SU-DHL-6 (cell line): ENCODE data around the gene ZNF335.

Source experiments
- H2AFZ ChIP-seq: fragments of 200-600 bp; sonication (generic); 2 replicates; pipeline ENCODE4 v1.6.1; 2014; ENCODE audit warnings: low read depth, mild to moderate bottlenecking, moderate library complexity, mixed read lengths, antibody characterized with exemption, low read length; ENCODE audit not compliant: severe bottlenecking
- H3F3A ChIP-seq: fragments of 200-600 bp; shearing (Covaris generic); 2 replicates; pipeline ENCODE4 v1.6.0; 2016; ENCODE audit warnings: antibody characterized with exemption, mild to moderate bottlenecking; ENCODE audit not compliant: insufficient read depth
- H3K27ac ChIP-seq: fragments of 200-600 bp; sonication (generic); 2 replicates; pipeline ENCODE4 v1.5.1; 2016; ENCODE audit warnings: low read depth, mild to moderate bottlenecking, low read length, moderate library complexity, mixed read lengths
- H3K27me3 ChIP-seq: fragments of 200-600 bp; sonication (generic), shearing (Covaris generic); 2 replicates; pipeline ENCODE4 v1.6.0; 2014; ENCODE audit warnings: mild to moderate bottlenecking, low read length
- H3K36me3 ChIP-seq: fragments of 200-600 bp; sonication (generic); 2 replicates; pipeline ENCODE4 v1.6.1; 2014; ENCODE audit warnings: mild to moderate bottlenecking, low read length, mixed read lengths
- H3K4me2 ChIP-seq: fragments of 300-600, 200-600 bp; shearing (Covaris generic), sonication (generic); 2 replicates; pipeline ENCODE4 v1.6.0; 2014; ENCODE audit warnings: low read length, low read depth, mild to moderate bottlenecking; ENCODE audit not compliant: poor library complexity, severe bottlenecking
- H3K4me3 ChIP-seq: fragments of 200-600 bp; sonication (generic); 2 replicates; pipeline ENCODE4 v1.5.1; 2014; ENCODE audit warnings: antibody characterized with exemption, low read length, mild to moderate bottlenecking, mixed read lengths; ENCODE audit not compliant: insufficient read depth, poor library complexity, severe bottlenecking
- H3K79me2 ChIP-seq: fragments of 200-600 bp; sonication (generic); 2 replicates; pipeline ENCODE4 v1.6.1; 2014; ENCODE audit warnings: mild to moderate bottlenecking, low read length, moderate library complexity; ENCODE audit not compliant: insufficient read depth
- H3K9ac ChIP-seq: fragments of 200-600 bp; sonication (generic); 2 replicates; pipeline ENCODE4 v1.7.0; 2014; ENCODE audit warnings: mild to moderate bottlenecking, low read length
- H3K9me2 ChIP-seq: fragments of 200-600 bp; sonication (generic); replicated peaks from 2 replicates; pipeline ENCODE4 v1.6.1; 2014; ENCODE audit warnings: low read length; ENCODE audit not compliant: insufficient read depth
- H3K9me3 ChIP-seq: fragments of 200-600 bp; sonication (generic); 2 replicates; pipeline ENCODE4 v1.6.1; 2014; ENCODE audit warnings: low read length, mixed read lengths; ENCODE audit not compliant: insufficient read depth
- H4K20me1 ChIP-seq: fragments of 200-600 bp; sonication (generic); 2 replicates; pipeline ENCODE4 v1.6.1; 2014; ENCODE audit warnings: low read depth, mild to moderate bottlenecking, antibody characterized with exemption, low read length, moderate library complexity, mixed read lengths
- EZH2phosphoT487 ChIP-seq: fragments of 200-600 bp; sonication (generic), shearing (Covaris generic); conservative IDR thresholded peaks from 2 replicates; pipeline ENCODE4 v1.6.1; 2018; ENCODE audit warnings: mild to moderate bottlenecking, antibody characterized with exemption, low read length, moderate library complexity, mixed read lengths
- TF ChIP-seq, protein P1 (sequence below): fragments of 200-600 bp; sonication (generic); IDR thresholded peaks from one replicate; pipeline ENCODE4 v1.5.1; 2017; ENCODE audit warnings: antibody characterized with exemption, mild to moderate bottlenecking, low read length, moderate library complexity; ENCODE audit not compliant: insufficient read depth, poor library complexity, severe bottlenecking

ZNF335 gene

DNA sequence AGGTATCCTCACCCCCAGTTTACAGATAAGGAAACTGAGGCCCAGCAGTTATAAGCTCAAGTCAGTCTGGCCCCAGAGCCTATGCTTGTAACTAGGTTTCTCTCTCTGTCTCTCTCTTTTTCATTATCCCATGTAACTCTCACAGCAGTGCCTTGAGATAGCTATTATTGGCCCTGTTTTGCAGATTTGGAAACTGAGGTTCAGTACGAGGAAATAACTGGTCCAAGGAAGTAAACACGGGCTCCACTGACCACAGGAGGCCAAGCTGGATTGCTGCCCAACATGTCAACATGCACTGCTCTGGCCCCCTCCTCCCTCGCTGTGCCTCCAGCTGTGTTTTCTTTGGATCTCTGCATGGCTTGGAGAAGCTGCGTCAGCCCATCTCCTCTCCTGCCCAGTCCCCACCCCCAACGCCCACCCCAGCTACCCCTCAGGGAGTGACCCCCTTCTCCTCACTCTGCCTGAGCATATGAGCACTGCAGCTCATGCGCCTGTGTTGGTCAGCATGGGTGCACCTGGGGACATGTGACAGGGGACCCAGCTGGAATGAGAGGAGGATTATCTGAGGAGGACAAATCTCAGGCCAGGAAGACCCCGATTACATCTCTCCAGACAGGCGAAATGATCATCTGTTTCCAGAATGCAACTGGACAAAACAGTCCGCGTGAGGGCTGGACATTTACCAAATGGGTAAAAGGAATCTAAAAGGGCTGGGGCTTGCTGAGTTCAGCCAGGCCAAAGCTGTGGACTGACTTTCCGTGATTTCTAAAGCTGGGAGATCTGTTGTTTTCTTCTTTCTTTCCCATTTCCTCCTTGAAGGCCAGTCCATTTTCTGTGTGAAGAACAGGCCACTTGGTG is 52.2 kb downstream of the ZNF335 start:
- TF ChIP-seq, protein P1, sequence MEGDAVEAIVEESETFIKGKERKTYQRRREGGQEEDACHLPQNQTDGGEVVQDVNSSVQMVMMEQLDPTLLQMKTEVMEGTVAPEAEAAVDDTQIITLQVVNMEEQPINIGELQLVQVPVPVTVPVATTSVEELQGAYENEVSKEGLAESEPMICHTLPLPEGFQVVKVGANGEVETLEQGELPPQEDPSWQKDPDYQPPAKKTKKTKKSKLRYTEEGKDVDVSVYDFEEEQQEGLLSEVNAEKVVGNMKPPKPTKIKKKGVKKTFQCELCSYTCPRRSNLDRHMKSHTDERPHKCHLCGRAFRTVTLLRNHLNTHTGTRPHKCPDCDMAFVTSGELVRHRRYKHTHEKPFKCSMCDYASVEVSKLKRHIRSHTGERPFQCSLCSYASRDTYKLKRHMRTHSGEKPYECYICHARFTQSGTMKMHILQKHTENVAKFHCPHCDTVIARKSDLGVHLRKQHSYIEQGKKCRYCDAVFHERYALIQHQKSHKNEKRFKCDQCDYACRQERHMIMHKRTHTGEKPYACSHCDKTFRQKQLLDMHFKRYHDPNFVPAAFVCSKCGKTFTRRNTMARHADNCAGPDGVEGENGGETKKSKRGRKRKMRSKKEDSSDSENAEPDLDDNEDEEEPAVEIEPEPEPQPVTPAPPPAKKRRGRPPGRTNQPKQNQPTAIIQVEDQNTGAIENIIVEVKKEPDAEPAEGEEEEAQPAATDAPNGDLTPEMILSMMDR = no peak
- no peak for TF ChIP-seq EZH2phosphoT487
- no peaks in the 10 kb centered on the region for H3K9me3 ChIP-seq
- H3F3A ChIP-seq = no peaks in the 10 kb centered on the region

DNA sequence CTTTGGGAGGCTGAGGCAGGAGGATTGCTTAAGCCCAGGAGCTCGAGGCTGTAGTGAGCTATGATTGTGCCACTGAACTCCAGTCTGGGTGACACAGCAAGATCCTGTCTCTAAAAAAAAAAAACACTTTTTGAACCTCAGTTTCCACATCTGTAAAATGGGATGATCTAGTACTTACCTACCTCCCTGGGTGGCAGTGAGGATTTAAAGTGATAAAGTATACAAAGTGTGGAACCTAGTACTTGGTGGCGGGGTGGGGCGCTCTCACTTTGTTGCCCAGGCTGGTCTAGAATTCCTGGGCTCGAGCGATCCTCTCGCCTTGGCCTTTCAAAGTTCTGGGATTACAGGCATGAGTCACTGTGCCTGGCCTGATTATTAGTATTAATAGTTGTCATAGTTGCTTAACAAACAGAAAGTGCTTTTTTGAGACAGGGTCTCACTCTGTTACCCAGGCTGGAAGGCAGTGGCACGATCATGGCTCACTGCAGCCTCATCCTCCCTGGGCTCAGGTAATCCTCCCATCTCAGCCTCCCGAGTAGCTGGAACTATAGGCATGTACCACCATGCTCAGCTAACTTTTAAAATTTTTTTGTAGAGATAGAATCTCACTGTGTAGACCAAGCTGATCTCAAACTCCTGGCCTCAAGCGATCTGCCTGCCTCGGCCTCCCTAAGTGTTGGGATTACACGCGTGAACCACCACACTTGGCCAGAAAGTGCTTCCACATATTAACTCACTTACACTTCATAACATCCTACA is 53.0 kb downstream of the ZNF335 start:
- Histone ChIP-seq H3K9ac (no peak overlapping the region), H3K27ac (no peak overlapping the region), H3K36me3 (no peaks in the 10 kb centered on the region), H3K27me3 (no peaks in the 10 kb centered on the region), H3F3A (no peaks in the 10 kb centered on the region), H3K79me2 (no peaks in the 10 kb centered on the region), H3K9me3 (no peaks in the 10 kb centered on the region), H2AFZ (no peak overlapping the region), H3K4me2 (no peak overlapping the region), H4K20me1 (no peaks in the 10 kb centered on the region), H3K4me3 (no peak overlapping the region), H3K9me2 (no peaks in the 10 kb centered on the region)
- TF ChIP-seq, protein P1 = no peak
- no peak for TF ChIP-seq EZH2phosphoT487

More for the DNA sequence above, 52.2 kb downstream of the ZNF335 start:
- Histone ChIP-seq H3K4me2 (no peak overlapping the region), H3K79me2 (no peaks in the 10 kb centered on the region), H3K9me2 (no peaks in the 10 kb centered on the region), H3K36me3 (no peaks in the 10 kb centered on the region), H3K9ac (no peak overlapping the region), H3K4me3 (no peak overlapping the region), H3K27me3 (no peaks in the 10 kb centered on the region), H3K27ac (no peak overlapping the region), H4K20me1 (no peaks in the 10 kb centered on the region), H2AFZ (no peak overlapping the region)

DNA sequence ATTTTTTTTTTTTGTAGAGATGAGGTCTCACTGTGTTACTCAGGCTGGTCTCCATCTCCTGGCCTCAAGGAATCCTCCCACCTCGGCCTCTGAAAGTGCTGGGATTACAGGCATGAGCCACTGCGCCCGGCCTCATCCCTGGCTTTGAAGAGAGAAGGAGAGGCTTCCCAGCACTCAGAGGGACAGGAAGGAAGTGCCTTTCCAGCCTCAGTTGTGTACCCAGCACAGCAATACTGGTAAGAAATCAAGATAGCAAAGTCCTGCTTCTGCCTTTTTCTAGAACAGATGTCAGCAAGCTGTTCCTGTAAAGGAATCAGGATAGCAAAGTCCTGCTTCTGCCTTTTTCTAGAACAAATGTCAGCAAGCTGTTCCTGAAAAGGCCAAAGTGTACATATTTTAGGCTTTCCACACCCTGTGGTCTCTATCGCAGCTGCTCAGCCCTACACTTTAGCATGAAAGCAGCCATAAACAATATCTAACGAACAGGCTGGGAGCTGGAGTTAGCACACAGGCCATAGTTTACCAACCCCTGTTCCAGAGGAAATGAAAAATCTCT is 53.7 kb downstream of the ZNF335 start:
- Histone ChIP-seq H3K27me3 (no peaks in the 10 kb centered on the region), H3K27ac (no peak overlapping the region), H3K4me3 (no peak overlapping the region), H3K9ac (no peak overlapping the region), H3K4me2 (no peak overlapping the region), H3K9me2 (no peaks in the 10 kb centered on the region), H3K9me3 (no peaks in the 10 kb centered on the region), H3K79me2 (no peaks in the 10 kb centered on the region), H4K20me1 (no peaks in the 10 kb centered on the region), H2AFZ (no peak overlapping the region), H3K36me3 (no peaks in the 10 kb centered on the region), H3F3A (no peaks in the 10 kb centered on the region)
- TF ChIP-seq, protein P1 = no peak
- TF ChIP-seq EZH2phosphoT487 = no peak
